GM12878 (cell line): ENCODE measurements around the gene STX10. TPM values are rescaled to one million over a fixed set of nuclear protein-coding genes. Genes with fewer than 3 reads are reported as not detected.
A peak's percentile ranks its signal among the peaks of the same experiment; 100 is the strongest.

Source experiments
- ASH2L ChIP-seq: fragments of 300-600, 200-600 bp; sonication (generic); IDR thresholded peaks from 2 replicates; pipeline ENCODE4 v1.6.1; 2017; ENCODE audit warnings: low read depth, mild to moderate bottlenecking, borderline replicate concordance
- BCLAF1 ChIP-seq: fragments of 450-650 bp; IDR thresholded peaks from 2 replicates; pipeline ENCODE4 v1.6.1; 2017; ENCODE audit warnings: antibody characterized with exemption, mild to moderate bottlenecking, moderate library complexity
- BHLHE40 ChIP-seq, 2 experiments: fragments of 450-650 bp in 1 of 2; IDR thresholded peaks; 2 replicates each; pipeline ENCODE4 v1.6.1; 2011 to 2017; ENCODE audit warnings: low read depth in 2 of 2, borderline replicate concordance in 1 of 2, improper control_type of control experiment in 1 of 2, low read length in 1 of 2, mild to moderate bottlenecking in 1 of 2
- CBX3 ChIP-seq: fragments of 200-600 bp; sonication (generic); IDR thresholded peaks from 2 replicates; pipeline ENCODE4 v1.6.1; 2016; ENCODE audit warnings: low read depth, borderline replicate concordance
- CEBPB ChIP-seq, 2 experiments: fragments of 150-350 bp in 1 of 2; IDR thresholded peaks; 2 replicates each; pipeline ENCODE4 v1.6.1; 2012 to 2014; ENCODE audit warnings: low read depth in 2 of 2, low read length in 2 of 2, borderline replicate concordance in 1 of 2, inconsistent platforms in 1 of 2
- E2F4 ChIP-seq: IDR thresholded peaks from 2 replicates; pipeline ENCODE4 v1.6.1; 2012; ENCODE audit warnings: low read depth, low read length, improper control_type of control experiment
- E2F8 ChIP-seq: fragments of 450-650 bp; IDR thresholded peaks from 2 replicates; pipeline ENCODE4 v1.6.1; 2018; ENCODE audit warnings: mild to moderate bottlenecking, low read depth, moderate library complexity; ENCODE audit not compliant: partially characterized antibody
- FOXK2 ChIP-seq: fragments of 450-650 bp; IDR thresholded peaks from 2 replicates; pipeline ENCODE4 v1.6.1; 2017; ENCODE audit warnings: mild to moderate bottlenecking, moderate library complexity
- IRF4 ChIP-seq: IDR thresholded peaks from 2 replicates; pipeline ENCODE4 v1.6.1; 2011; ENCODE audit warnings: low read depth, low read length
- JUNB ChIP-seq: IDR thresholded peaks from 2 replicates; pipeline ENCODE4 v1.6.1; 2016; ENCODE audit warnings: antibody characterized with exemption, mild to moderate bottlenecking
- NBN ChIP-seq: fragments of 450-650 bp; IDR thresholded peaks from 2 replicates; pipeline ENCODE4 v1.6.1; 2016
- NR2C2 ChIP-seq: IDR thresholded peaks from 2 replicates; pipeline ENCODE4 v1.6.1; 2011; ENCODE audit warnings: borderline replicate concordance, low read depth; ENCODE audit not compliant: control insufficient read depth, insufficient read length
- RB1 ChIP-seq: fragments of 450-650 bp; formaldehyde crosslinking; IDR thresholded peaks from 2 replicates; pipeline ENCODE4 v1.6.1; 2017; ENCODE audit warnings: mild to moderate bottlenecking, borderline replicate concordance
- RELA ChIP-seq: fragments of 450-650 bp; IDR thresholded peaks from 2 replicates; pipeline ENCODE4 v1.8.0; 2014; ENCODE audit warnings: borderline replicate concordance; ENCODE audit not compliant: partially characterized antibody
- REST ChIP-seq: IDR thresholded peaks from 2 replicates; pipeline ENCODE4 v1.6.1; 2012; ENCODE audit warnings: mild to moderate bottlenecking, low read depth, low read length
- SIN3A ChIP-seq: IDR thresholded peaks from 2 replicates; pipeline ENCODE4 v1.6.1; 2012; ENCODE audit warnings: low read depth, low read length, improper control_type of control experiment
- ZNF207 ChIP-seq: fragments of 450-650 bp; IDR thresholded peaks from 2 replicates; pipeline ENCODE4 v1.6.1; 2014; ENCODE audit warnings: antibody characterized with exemption, mild to moderate bottlenecking, borderline replicate concordance
- ZNF217 ChIP-seq: fragments of 450-650 bp; IDR thresholded peaks from 2 replicates; pipeline ENCODE4 v1.6.1; 2017; ENCODE audit warnings: antibody characterized with exemption, mild to moderate bottlenecking
- ZSCAN29 ChIP-seq: fragments of 450-650 bp; IDR thresholded peaks from 2 replicates; pipeline ENCODE4 v1.6.1; 2017; ENCODE audit warnings: mild to moderate bottlenecking, moderate library complexity
- polyA plus RNA-seq, 11 experiments: library from polyadenylated mRNA; depleted of rRNA in 4 of 11; unstranded in 6 of 11; stranded (reverse) in 5 of 11; fragments of >200 nt; fragmentation: Nextera tagmentation in 4 of 11; fragmentation: Illumina TruSeq in 1 of 11; extraction: Ambion mirVana in 4 of 11; extraction: Trizol in 1 of 11; gene quantifications; 1 replicate in 1 of 11; 2 replicates in 10 of 11; pipeline versions ENCODE4 v1.2.1 to v1.2.3, GENCODE V29; 2011 to 2016; ENCODE audit warnings: inconsistent platforms in 2 of 11, missing spikeins in 2 of 11, low read depth in 1 of 11
- total RNA-seq, 4 experiments: library from RNA; depleted of rRNA in 3 of 4; stranded (reverse); fragments of >200 nt in 3 of 4; fragmentation: Illumina TruSeq in 1 of 4; extraction: Trizol in 1 of 4; gene quantifications; 2 replicates each; pipeline versions ENCODE4 v1.2.1 to v1.2.3, GENCODE V29; 2013 to 2021

Gene STX10
- total and polyA plus RNA-seq, 10 of the 15 experiments (the other 5 are each of a cell fraction or from before 2014, with no cell fraction given), result 0.56 to 76.1 (median 47.6) TPM

DNA sequence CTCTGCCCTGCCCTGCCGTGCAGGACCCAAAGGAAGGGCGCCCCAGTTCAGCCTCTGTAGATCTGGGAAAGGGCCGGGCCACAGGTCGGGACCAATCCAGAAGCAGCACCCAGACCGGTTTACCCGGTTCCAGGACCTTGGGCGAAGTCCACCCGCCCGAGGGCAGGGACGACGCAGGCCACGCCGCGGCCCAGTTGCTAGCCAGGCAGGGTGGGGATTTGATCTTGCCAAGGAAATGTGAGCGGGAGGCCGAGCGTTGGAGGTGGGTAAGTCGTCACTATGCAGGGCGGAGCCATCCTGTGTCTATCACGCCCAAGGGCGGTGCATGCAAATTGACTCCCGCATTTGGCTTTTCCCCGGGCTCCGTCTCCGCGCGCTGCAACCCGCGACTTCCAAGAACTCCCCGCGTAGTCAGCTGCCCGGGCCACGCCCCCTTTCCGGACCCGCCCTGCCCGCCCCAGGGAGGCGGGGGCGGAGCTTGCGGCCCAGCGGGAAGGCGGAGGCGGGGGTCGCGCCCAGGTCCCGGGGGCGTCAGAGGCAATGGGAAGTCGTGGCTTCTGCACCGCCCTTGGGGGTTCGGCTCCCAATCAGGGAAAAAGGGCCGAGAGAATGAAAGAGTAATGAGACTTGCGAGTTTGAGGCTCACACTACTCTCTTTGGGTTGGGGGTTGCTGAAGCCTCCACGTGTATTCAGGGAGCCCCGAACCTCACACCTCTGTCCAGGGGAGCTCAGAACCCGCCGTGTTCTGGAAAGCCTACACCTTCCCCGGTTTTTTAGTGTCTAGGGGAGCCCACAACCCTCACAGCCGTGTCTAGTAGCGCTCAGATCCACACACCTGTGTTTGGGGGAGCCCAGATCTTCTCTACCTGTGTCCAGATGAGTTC, 12.8 kb upstream of the STX10 start (continued):
- TF ChIP-seq CEBPB (IDR thresholded peaks at IDR 0.05; ENCODE audit: borderline replicate concordance in 1 of 2, low read depth in 2 of 2, low read length in 2 of 2) (no peak), E2F8 (no peak), JUNB (no peak), RELA (no peak), FOXK2 (no peak), ZNF207 (no peak), ASH2L (no peak), IRF4 (no peak), SIN3A (no peak), CBX3 (no peak), E2F4 (no peak), NBN (no peak), ZNF217 (peak; percentile 84; the same call in 1 of the 2 replicates), BCLAF1 (no peak), NR2C2 (no peak), BHLHE40 (IDR thresholded peaks at IDR 0.05; ENCODE audit: borderline replicate concordance in 1 of 2, low read depth in 2 of 2, low read length in 1 of 2) (peak in 1 of 2 experiments; percentile 71; a peak in 2 of 4 replicates), REST (no peak), RB1 (0 out of 2 replicates have a peak, but pooled peaks have one; percentile 10), ZSCAN29 (no peak)
